Measurements from ENCODE around the gene ITFG1. TPM values are rescaled to one million over a fixed set of nuclear protein-coding genes. Genes with fewer than 3 reads are reported as not detected.

ITFG1 gene
- total RNA-seq, 1 experiment from 2014 or later, result 20.0 TPM

DNA sequence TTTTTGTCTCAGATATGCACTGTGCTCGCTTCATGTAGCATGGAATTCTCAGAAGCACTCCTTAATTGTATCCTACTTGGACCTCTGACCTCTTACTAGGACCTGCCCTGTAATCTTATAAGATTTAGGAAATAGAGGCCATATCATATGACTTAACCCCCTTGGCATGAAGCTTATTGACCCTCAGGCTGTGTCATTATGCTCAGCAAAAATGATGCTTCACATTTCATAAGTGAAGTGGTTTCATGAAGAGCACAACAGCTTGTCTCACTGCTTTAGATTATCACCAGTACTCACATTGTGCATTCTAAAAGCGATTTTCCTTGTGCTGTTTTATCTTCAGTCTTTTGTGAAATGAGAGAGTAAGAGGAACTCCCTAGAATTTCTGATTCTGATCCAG lies 6.6 kb upstream of the ITFG1 start:
- peaks cover 10% of the 10 kb centered on the region for H3K4me1 ChIP-seq (ENCODE audit: insufficient read depth, low read length)
- intact Hi-C loops (cut with micrococcal nuclease), result loop anchor here (10.0 kb wide), 1 partner anchor 197 kb away; no protein-coding TSS in a partner anchor
- H3K36me3 ChIP-seq (ENCODE audit: low read depth, low read length), result no peaks in the 10 kb centered on the region; the same call in 1 of the 2 replicates
- no peaks in the 10 kb centered on the region for H3F3A ChIP-seq (ENCODE audit: low read length, unreplicated experiment)
- no peak overlapping the region for H2AFZ ChIP-seq (ENCODE audit: low read length)
- no peaks in the 10 kb centered on the region for H3K9me2 ChIP-seq (replicated peaks; ENCODE audit: low read length)
- POLR2A ChIA-PET (ENCODE audit: unreplicated experiment), result no interaction called here
- peaks cover 47% of the 10 kb centered on the region for H3K79me2 ChIP-seq (ENCODE audit: low read length)
- BruUV-seq (replicated peaks), result no TSS peak
- TF ChIP-seq EZH2phosphoT487 (IDR thresholded peaks at IDR 0.05; ENCODE audit: borderline replicate concordance, low read length) (no peak), EZH2 (IDR thresholded peaks at IDR 0.05; ENCODE audit: low read length, unreplicated experiment) (no peak)
- TF ChIP-seq, protein P1, sequence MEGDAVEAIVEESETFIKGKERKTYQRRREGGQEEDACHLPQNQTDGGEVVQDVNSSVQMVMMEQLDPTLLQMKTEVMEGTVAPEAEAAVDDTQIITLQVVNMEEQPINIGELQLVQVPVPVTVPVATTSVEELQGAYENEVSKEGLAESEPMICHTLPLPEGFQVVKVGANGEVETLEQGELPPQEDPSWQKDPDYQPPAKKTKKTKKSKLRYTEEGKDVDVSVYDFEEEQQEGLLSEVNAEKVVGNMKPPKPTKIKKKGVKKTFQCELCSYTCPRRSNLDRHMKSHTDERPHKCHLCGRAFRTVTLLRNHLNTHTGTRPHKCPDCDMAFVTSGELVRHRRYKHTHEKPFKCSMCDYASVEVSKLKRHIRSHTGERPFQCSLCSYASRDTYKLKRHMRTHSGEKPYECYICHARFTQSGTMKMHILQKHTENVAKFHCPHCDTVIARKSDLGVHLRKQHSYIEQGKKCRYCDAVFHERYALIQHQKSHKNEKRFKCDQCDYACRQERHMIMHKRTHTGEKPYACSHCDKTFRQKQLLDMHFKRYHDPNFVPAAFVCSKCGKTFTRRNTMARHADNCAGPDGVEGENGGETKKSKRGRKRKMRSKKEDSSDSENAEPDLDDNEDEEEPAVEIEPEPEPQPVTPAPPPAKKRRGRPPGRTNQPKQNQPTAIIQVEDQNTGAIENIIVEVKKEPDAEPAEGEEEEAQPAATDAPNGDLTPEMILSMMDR (conservative IDR thresholded peaks at IDR 0.05; ENCODE audit: low read depth, low read length), result no peak
- DNase-seq, result no peak
- no peak overlapping the region for H3K4me3 ChIP-seq (ENCODE audit: low read length)
- CTCF ChIA-PET, result no interaction called here
- H3K27ac ChIP-seq (ENCODE audit: low read length), result no peak overlapping the region
- no peaks in the 10 kb centered on the region for H3K9me3 ChIP-seq (ENCODE audit: low read length)
- no peak overlapping the region for H3K4me2 ChIP-seq (ENCODE audit: low read length)
- no peak for ATAC-seq
- no peaks in the 10 kb centered on the region for H3K27me3 ChIP-seq (ENCODE audit: low read length)
- H4K20me1 ChIP-seq (ENCODE audit: low read length), result no peaks in the 10 kb centered on the region
- no peak overlapping the region for H3K9ac ChIP-seq (ENCODE audit: low read length)

DNA sequence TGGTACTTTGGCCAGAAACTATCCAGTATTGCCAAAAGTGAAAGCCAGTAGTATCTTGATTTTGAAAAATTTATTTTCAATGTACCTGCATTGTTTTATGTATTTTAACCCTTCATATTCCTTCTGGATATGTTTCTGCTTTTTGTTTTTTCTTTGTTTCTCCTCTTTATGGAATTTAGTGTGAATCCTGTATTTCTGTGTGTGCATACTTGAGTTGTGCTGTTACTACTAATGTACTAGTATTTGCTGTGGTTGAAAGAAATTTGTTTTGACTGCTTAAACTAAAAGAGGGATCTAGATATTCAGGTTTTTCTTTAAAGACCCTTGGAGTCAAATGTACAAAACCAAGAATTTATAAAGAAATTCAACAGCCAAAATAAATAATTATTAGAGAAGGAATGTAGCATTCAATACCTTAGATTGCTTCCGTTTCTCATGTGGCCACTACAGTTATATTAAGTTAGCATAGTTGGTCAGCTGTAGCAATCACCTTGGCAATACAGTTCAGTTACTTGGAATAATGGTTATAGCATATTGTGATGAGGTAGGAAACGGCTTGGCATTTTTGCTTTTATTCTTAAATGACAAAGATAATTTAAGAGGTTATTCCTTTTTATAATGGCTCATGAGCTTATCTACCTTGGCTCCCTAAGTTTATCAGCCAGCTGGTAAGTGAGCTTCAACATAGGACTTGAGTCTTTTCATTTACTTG lies 5.2 kb upstream of the ITFG1 start:
- ChIA-PET CTCF (no interaction called here), POLR2A (ENCODE audit: unreplicated experiment) (no interaction called here)
- Histone ChIP-seq H3K27ac (ENCODE audit: low read length) (no peak overlapping the region), H3K4me2 (ENCODE audit: low read length) (no peak overlapping the region), H2AFZ (ENCODE audit: low read length) (no peak overlapping the region), H3K9me3 (ENCODE audit: low read length) (no peaks in the 10 kb centered on the region), H3K9me2 (replicated peaks; ENCODE audit: low read length) (no peaks in the 10 kb centered on the region), H3K27me3 (ENCODE audit: low read length) (no peaks in the 10 kb centered on the region), H3K36me3 (ENCODE audit: low read depth, low read length) (no peaks in the 10 kb centered on the region; the same call in 1 of the 2 replicates), H3F3A (ENCODE audit: low read length, unreplicated experiment) (no peaks in the 10 kb centered on the region), H3K9ac (ENCODE audit: low read length) (no peak overlapping the region), H3K79me2 (ENCODE audit: low read length) (peaks cover 48% of the 10 kb centered on the region), H4K20me1 (ENCODE audit: low read length) (no peaks in the 10 kb centered on the region), H3K4me3 (ENCODE audit: low read length) (no peak overlapping the region), H3K4me1 (ENCODE audit: insufficient read depth, low read length) (peaks cover 11% of the 10 kb centered on the region)
- TF ChIP-seq, protein P1 (conservative IDR thresholded peaks at IDR 0.05; ENCODE audit: low read depth, low read length), result no peak
- TF ChIP-seq EZH2 (IDR thresholded peaks at IDR 0.05; ENCODE audit: low read length, unreplicated experiment) (no peak), EZH2phosphoT487 (IDR thresholded peaks at IDR 0.05; ENCODE audit: borderline replicate concordance, low read length) (no peak)
- DNase-seq (no peak), ATAC-seq (no peak)
- intact Hi-C loops (cut with micrococcal nuclease), result loop anchor here (10.0 kb wide), 1 partner anchor 199 kb away; no protein-coding TSS in a partner anchor
- BruUV-seq (replicated peaks), result no TSS peak

Measured in PC-3 (cell line).